Measurements from ENCODE around the gene ADGRA3. TPM values are rescaled to one million over a fixed set of nuclear protein-coding genes. Genes with fewer than 3 reads are reported as not detected.

ADGRA3 gene
- total RNA-seq, 1 experiment from 2014 or later: 36.2 TPM

GRCh38 chr4:22514481-22514880 is 1.4 kb downstream of the ADGRA3 start:
- no peak for DNase-seq (ENCODE audit: extremely low read depth, low read depth)

- no peak for DNase-seq (ENCODE audit: extremely low read depth, low read depth)
These were observed 1.9 kb downstream of the ADGRA3 start for GRCh38 chr4:22514001-22514400.

GRCh38 chr4:22512306-22512705 is 3.6 kb downstream of the ADGRA3 start:
- no peak for DNase-seq (ENCODE audit: extremely low read depth, low read depth)

- DNase-seq (ENCODE audit: extremely low read depth, low read depth): no peak
These were observed 5.1 kb downstream of the ADGRA3 start for GRCh38 chr4:22510750-22511149.

- no peak for DNase-seq (ENCODE audit: extremely low read depth, low read depth)
These were observed 7.5 kb downstream of the ADGRA3 start for GRCh38 chr4:22508376-22508775.

GRCh38 chr4:22504922-22505321 is 10.9 kb downstream of the ADGRA3 start:
- no peak for DNase-seq (ENCODE audit: extremely low read depth, low read depth)

GRCh38 chr4:22504447-22504846 is 11.4 kb downstream of the ADGRA3 start:
- no peak for DNase-seq (ENCODE audit: extremely low read depth, low read depth)

GRCh38 chr4:22502895-22503814 is 12.7 kb downstream of the ADGRA3 start:
- DNase-seq (ENCODE audit: extremely low read depth, low read depth): no peak

- no peak for DNase-seq (ENCODE audit: extremely low read depth, low read depth)
These were observed 14.2 kb downstream of the ADGRA3 start for GRCh38 chr4:22501715-22502095.

GRCh38 chr4:22500831-22501714 is 14.8 kb downstream of the ADGRA3 start:
- DNase-seq (ENCODE audit: extremely low read depth, low read depth): no peak

GRCh38 chr4:22500128-22500611 is 15.7 kb downstream of the ADGRA3 start:
- DNase-seq (ENCODE audit: extremely low read depth, low read depth): no peak

GRCh38 chr4:22498866-22499265 is 17.0 kb downstream of the ADGRA3 start:
- DNase-seq (ENCODE audit: extremely low read depth, low read depth): no peak

GRCh38 chr4:22496165-22496813 is 19.6 kb downstream of the ADGRA3 start:
- no peak for DNase-seq (ENCODE audit: extremely low read depth, low read depth)

- no peak for DNase-seq (ENCODE audit: extremely low read depth, low read depth)
These were observed 22.3 kb downstream of the ADGRA3 start for GRCh38 chr4:22493523-22493922.

- DNase-seq (ENCODE audit: extremely low read depth, low read depth): no peak
These were observed 22.9 kb downstream of the ADGRA3 start for GRCh38 chr4:22492987-22493386.

- DNase-seq (ENCODE audit: extremely low read depth, low read depth): no peak
These were observed 23.9 kb downstream of the ADGRA3 start for GRCh38 chr4:22491939-22492338.

- DNase-seq (ENCODE audit: extremely low read depth, low read depth): no peak
These were observed 25.0 kb downstream of the ADGRA3 start for GRCh38 chr4:22490718-22491315.

- no peak for DNase-seq (ENCODE audit: extremely low read depth, low read depth)
These were observed 27.8 kb downstream of the ADGRA3 start for GRCh38 chr4:22488106-22488505.

GRCh38 chr4:22487328-22487727 is 28.5 kb downstream of the ADGRA3 start:
- no peak for DNase-seq (ENCODE audit: extremely low read depth, low read depth)

GRCh38 chr4:22486276-22486675 is 29.6 kb downstream of the ADGRA3 start:
- no peak for DNase-seq (ENCODE audit: extremely low read depth, low read depth)
